BE2C (cell line): ENCODE data around the gene KCNH6.
A peak's percentile ranks its signal among the peaks of the same experiment; 100 is the strongest.

Source experiments
- DNase-seq: peaks from one replicate; pipeline ENCODE4 v3.0.0-alpha.2; 2020
- H3K27me3 ChIP-seq: fragments of 250-450 bp; sonication (Bioruptor Pico); 2 replicates; pipeline ENCODE4 v1.5.1; 2020; ENCODE audit warnings: mild to moderate bottlenecking
- H3K36me3 ChIP-seq: fragments of 250-450 bp; sonication (Bioruptor Pico); 2 replicates; pipeline ENCODE4 v1.5.1; 2020; ENCODE audit warnings: mild to moderate bottlenecking
- H3K4me1 ChIP-seq: fragments of 250-450 bp; sonication (Bioruptor Pico); 2 replicates; pipeline ENCODE4 v1.5.1; 2020
- H3K4me3 ChIP-seq: 2 replicates; pipeline ENCODE4 v1.5.1; 2011; ENCODE audit warnings: low read depth, low read length
- H3K9me3 ChIP-seq: fragments of 250-450 bp; sonication (Bioruptor Pico); 2 replicates; pipeline ENCODE4 v1.5.1; 2020
- CTCF ChIP-seq: IDR thresholded peaks from 2 replicates; pipeline ENCODE4 v1.5.1; 2012; ENCODE audit warnings: mild to moderate bottlenecking, low read depth, low read length

Gene KCNH6

GRCh38 chr17:63549289-63549945 is 26.3 kb downstream of the KCNH6 start:
- no peak for TF ChIP-seq CTCF
- Histone ChIP-seq H3K4me3 (peak overlapping the region; percentile 74), H3K36me3 (peaks cover 14% of the 10 kb centered on the region)

GRCh38 chr17:63549946-63550816 is 27.0 kb downstream of the KCNH6 start, which contains the start of gene DCAF7:
Gene DCAF7 (plus strand): TSS chr17:63550477. CDS start chr17:63550678, 201 bp downstream.
- peak; percentile 100 for DNase-seq

More at GRCh38 chr17:63549289-63549945, 26.3 kb downstream of the KCNH6 start:
- DNase-seq: peak; percentile 49
- no peaks in the 10 kb centered on the region for H3K9me3 ChIP-seq
- peaks cover 22% of the 10 kb centered on the region for H3K4me1 ChIP-seq
- no peaks in the 10 kb centered on the region for H3K27me3 ChIP-seq

GRCh38 chr17:63550817-63551639 is 27.9 kb downstream of the KCNH6 start:
- peak overlapping the region; percentile 78 for H3K4me3 ChIP-seq
- no peak for TF ChIP-seq CTCF
- peaks cover 22% of the 10 kb centered on the region for H3K36me3 ChIP-seq
- DNase-seq: peak; percentile 70
- H3K27me3 ChIP-seq: no peaks in the 10 kb centered on the region
- peaks cover 11% of the 10 kb centered on the region for H3K4me1 ChIP-seq
- no peaks in the 10 kb centered on the region for H3K9me3 ChIP-seq

More at GRCh38 chr17:63549946-63550816, 27.0 kb downstream of the KCNH6 start, which contains the start of gene DCAF7:
- peak within 1 kb of the TSS; percentile 78 for H3K4me3 ChIP-seq
- TF ChIP-seq CTCF: no peak
- H3K27me3 ChIP-seq: no peaks in the 10 kb centered on the region
- no peaks in the 10 kb centered on the region for H3K9me3 ChIP-seq
- peaks cover 17% of the 10 kb centered on the region for H3K4me1 ChIP-seq
- H3K36me3 ChIP-seq: peaks cover 14% of the 10 kb centered on the region

GRCh38 chr17:63552211-63552610 is 29.1 kb downstream of the KCNH6 start:
- Histone ChIP-seq H3K4me3 (peak overlapping the region; percentile 78), H3K36me3 (peaks cover 29% of the 10 kb centered on the region), H3K9me3 (no peaks in the 10 kb centered on the region), H3K27me3 (no peaks in the 10 kb centered on the region), H3K4me1 (peaks cover 11% of the 10 kb centered on the region)
- DNase-seq: no peak
- no peak for TF ChIP-seq CTCF

- TF ChIP-seq CTCF: no peak
- H3K9me3 ChIP-seq: no peaks in the 10 kb centered on the region
- DNase-seq: no peak
- H3K4me3 ChIP-seq: no peak overlapping the region
- H3K4me1 ChIP-seq: peaks cover 13% of the 10 kb centered on the region
- no peaks in the 10 kb centered on the region for H3K27me3 ChIP-seq
- H3K36me3 ChIP-seq: peaks cover 33% of the 10 kb centered on the region
Observed at GRCh38 chr17:63555500-63556156, 32.5 kb downstream of the KCNH6 start.
